GM23338 (cell line): ENCODE results near the gene CAMSAP1. TPM values are rescaled to one million over a fixed set of nuclear protein-coding genes. Genes with fewer than 3 reads are reported as not detected.

Experiments
- ATAC-seq: fragments of 200-7000 bp; cut with Tn5 transposase; 3 replicates; pipeline ENCODE4 v1.9.1; 2020
- DNase-seq: peaks from one replicate; pipeline ENCODE4 v3.0.0-alpha.2; 2015; ENCODE audit warnings: low spot score
- H2AFZ ChIP-seq: fragments of 200-600 bp; sonication (generic); 2 replicates; pipeline ENCODE4 v1.8.0; 2016; ENCODE audit warnings: antibody characterized with exemption, mild to moderate bottlenecking, moderate library complexity
- H3F3A ChIP-seq: fragments of 200-600 bp; sonication (generic); replicated peaks from 2 replicates; pipeline ENCODE4 v1.8.0; 2017; ENCODE audit warnings: antibody characterized with exemption, mixed run types, low read depth
- H3K27ac ChIP-seq: fragments of 200-600 bp; sonication (generic); 2 replicates; pipeline ENCODE4 v1.6.1; 2016; ENCODE audit warnings: low read depth
- H3K27me3 ChIP-seq: fragments of 200-600 bp; sonication (generic); 2 replicates; pipeline ENCODE4 v1.8.0; 2016; ENCODE audit warnings: mild to moderate bottlenecking, mixed run types, moderate library complexity; ENCODE audit not compliant: insufficient read depth
- H3K36me3 ChIP-seq: fragments of 200-600 bp; sonication (generic); 2 replicates; pipeline ENCODE4 v1.8.0; 2016; ENCODE audit warnings: mild to moderate bottlenecking; ENCODE audit not compliant: insufficient read depth
- H3K4me1 ChIP-seq: fragments of 200-600 bp; sonication (generic); 2 replicates; pipeline ENCODE4 v1.8.0; 2016; ENCODE audit warnings: mild to moderate bottlenecking, moderate library complexity; ENCODE audit not compliant: insufficient read depth
- H3K4me2 ChIP-seq: fragments of 200-600 bp; sonication (generic); 2 replicates; pipeline ENCODE4 v1.7.1; 2017; ENCODE audit warnings: mixed run types
- H3K4me3 ChIP-seq: fragments of 200-600 bp; sonication (generic); 2 replicates; pipeline ENCODE4 v1.6.1; 2016; ENCODE audit warnings: mixed run types
- H3K79me2 ChIP-seq: fragments of 200-600 bp; sonication (generic); replicated peaks from 2 replicates; pipeline ENCODE4 v1.8.0; 2017; ENCODE audit warnings: mild to moderate bottlenecking; ENCODE audit not compliant: insufficient read depth
- H3K9me2 ChIP-seq: fragments of 200-600 bp; sonication (generic); 2 replicates; pipeline ENCODE4 v1.8.0; 2017; ENCODE audit not compliant: insufficient read depth
- H4K20me1 ChIP-seq: fragments of 200-600 bp; sonication (generic); replicated peaks from 2 replicates; pipeline ENCODE4 v1.8.0; 2017; ENCODE audit warnings: mild to moderate bottlenecking; ENCODE audit not compliant: insufficient read depth
- H3K27ac Mint-ChIP-seq: 2 replicates; pipeline ENCODE4 v1.8.0; 2020; ENCODE audit warnings: inconsistent platforms, mild to moderate bottlenecking, moderate library complexity, mixed read lengths
- H3K27me3 Mint-ChIP-seq: 3 replicates; pipeline ENCODE4 v1.8.0; 2022; ENCODE audit warnings: low read depth, mild to moderate bottlenecking, moderate library complexity, mixed read lengths, inconsistent platforms; ENCODE audit not compliant: insufficient read depth, poor library complexity
- H3K36me3 Mint-ChIP-seq: 3 replicates; pipeline ENCODE4 v1.8.0; 2021; ENCODE audit warnings: low read depth, mild to moderate bottlenecking, inconsistent platforms, moderate library complexity, mixed read lengths
- H3K4me1 Mint-ChIP-seq: 3 replicates; pipeline ENCODE4 v1.8.0; 2020; ENCODE audit warnings: mild to moderate bottlenecking, inconsistent platforms, mixed read lengths
- H3K4me3 Mint-ChIP-seq: 3 replicates; pipeline ENCODE4 v1.8.0; 2021; ENCODE audit warnings: moderate library complexity, mild to moderate bottlenecking, inconsistent platforms, mixed read lengths
- H3K9me3 Mint-ChIP-seq: 3 replicates; pipeline ENCODE4 v1.8.0; 2020; ENCODE audit warnings: moderate library complexity, mild to moderate bottlenecking, inconsistent platforms, mixed read lengths
- CTCF ChIP-seq, 2 experiments: fragments of 200-600 bp in 1 of 2; sonication (generic) in 1 of 2; conservative IDR thresholded peaks; 2 replicates each; pipeline versions ENCODE4 v1.5.1 to v1.6.1; 2016 to 2017; ENCODE audit warnings: antibody characterized with exemption in 2 of 2, low read depth in 2 of 2, mild to moderate bottlenecking in 2 of 2, moderate library complexity in 1 of 2
- EZH2phosphoT487 ChIP-seq: fragments of 200-600 bp; sonication (generic); IDR thresholded peaks from one replicate; pipeline ENCODE4 v1.8.1; 2018; ENCODE audit warnings: antibody characterized with exemption; ENCODE audit not compliant: unreplicated experiment
- STAT1 ChIP-seq: IDR thresholded peaks from one replicate; pipeline ENCODE4 v1.6.1; 2016; ENCODE audit warnings: antibody characterized with exemption; ENCODE audit not compliant: unreplicated experiment
- ZNF462 ChIP-seq: fragments of 250-450 bp; sonication (Bioruptor Pico); IDR thresholded peaks from 2 replicates; pipeline ENCODE4 v1.5.0; 2020; ENCODE audit warnings: mild to moderate bottlenecking, moderate library complexity
- polyA plus RNA-seq: library from polyadenylated mRNA; unstranded; fragments of >200 nt; fragmentation: Nextera tagmentation; extraction: Ambion mirVana; gene quantifications from 2 replicates; pipeline ENCODE4 v1.2.1, GENCODE V29; 2016
- total RNA-seq: library from RNA; depleted of rRNA; stranded (reverse); fragments of >200 nt; shearing (Covaris generic); gene quantifications from 2 replicates; pipeline ENCODE4 v1.2.3, GENCODE V29; 2014

The CAMSAP1 gene
- total and polyA plus RNA-seq, 2 experiments from 2014 or later: 6.9 to 75.4 TPM

- no peak for TF ChIP-seq ZNF462 (CRISPR knock-in tag)
Observed at GRCh38 chr9:135883410-135884089, 23.8 kb downstream of the CAMSAP1 start (continued).

- Histone ChIP-seq H3K27ac (0 out of 2 replicates have a peak overlapping the region, but pooled peaks have one; percentile 19), H4K20me1 (peaks cover 83% of the 10 kb centered on the region), H3K4me2 (no peak overlapping the region), H3K36me3 (no peaks in the 10 kb centered on the region; the same call in 1 of the 2 replicates), H3K9me2 (no peaks in the 10 kb centered on the region), H3K4me1 (peaks cover 30% of the 10 kb centered on the region), H3K4me3 (no peak overlapping the region), H2AFZ (no peak overlapping the region), H3F3A (no peaks in the 10 kb centered on the region), H3K27me3 (no peaks in the 10 kb centered on the region), H3K79me2 (peaks cover 100% of the 10 kb centered on the region)
- Mint-ChIP-seq H3K4me1 (peaks cover 64% of the 10 kb centered on the region), H3K4me3 (no peak overlapping the region), H3K36me3 (peaks cover 14% of the 10 kb centered on the region; the same call in 2 of the 3 replicates), H3K9me3 (no peaks in the 10 kb centered on the region), H3K27ac (no peak overlapping the region), H3K27me3 (peaks cover 20% of the 10 kb centered on the region)
- no peak for TF ChIP-seq EZH2phosphoT487
- no peak for ATAC-seq
- no peak for DNase-seq
Observed at GRCh38 chr9:135882011-135882410, 25.3 kb downstream of the CAMSAP1 start.

- Histone ChIP-seq H3F3A (no peaks in the 10 kb centered on the region), H3K4me3 (no peak overlapping the region), H3K27me3 (no peaks in the 10 kb centered on the region), H3K36me3 (no peaks in the 10 kb centered on the region; the same call in 1 of the 2 replicates), H3K9me2 (no peaks in the 10 kb centered on the region), H4K20me1 (peaks cover 72% of the 10 kb centered on the region), H2AFZ (no peak overlapping the region), H3K4me2 (no peak overlapping the region), H3K79me2 (peaks cover 100% of the 10 kb centered on the region), H3K4me1 (peaks cover 29% of the 10 kb centered on the region), H3K27ac (peak overlapping the region; percentile 61; the same call in 1 of the 2 replicates)
- ATAC-seq (peak; percentile 20; the same call in 2 of the 3 replicates), DNase-seq (peak; percentile 50)
- TF ChIP-seq STAT1 (no peak), CTCF (conservative IDR thresholded peaks at IDR 0.05; ENCODE audit: low read depth in 2 of 2) (peak in 1 of 2 experiments; percentile 36; a peak in 1 of 4 replicates)
- H3K9me3 Mint-ChIP-seq: no peaks in the 10 kb centered on the region
- peaks cover 11% of the 10 kb centered on the region for H3K27me3 Mint-ChIP-seq
- H3K27ac Mint-ChIP-seq: no peak overlapping the region
- H3K4me1 Mint-ChIP-seq: peaks cover 51% of the 10 kb centered on the region
- peaks cover 15% of the 10 kb centered on the region; the same call in 2 of the 3 replicates for H3K36me3 Mint-ChIP-seq
- no peak overlapping the region for H3K4me3 Mint-ChIP-seq
Observed at GRCh38 chr9:135880438-135880837, 26.9 kb downstream of the CAMSAP1 start.
